Retinal pigment epithelial cell (primary cell): Measurements from ENCODE around the gene CPEB3.
"Not testable (repeated sequence)": the region's sequence is repeated elsewhere in the genome, so short reads cannot be mapped to it uniquely, and the experiment has no call there.

Experiments used
- DNase-seq: peaks from one replicate; pipeline ENCODE4 v3.0.0-alpha.2; 2010; ENCODE audit warnings: low read depth
- H3K4me3 ChIP-seq: 2 replicates; pipeline ENCODE4 v1.5.1; 2011; ENCODE audit warnings: mild to moderate bottlenecking, low read length, control low read depth, moderate library complexity
- CTCF ChIP-seq: conservative IDR thresholded peaks from 2 replicates; pipeline ENCODE4 v1.5.1; 2011; ENCODE audit warnings: low read depth, low read length, control low read depth, inconsistent platforms

CPEB3 gene

GRCh38 chr10:92290837-92291615, at the start of gene CPEB3, which contains the start of gene MARCHF5:
CPEB3 (minus strand) TSS chr10:92291078; CDS start chr10:92240350, 50,728 bp downstream.
MARCHF5 (plus strand) TSS chr10:92291167; CDS start chr10:92291495, 328 bp downstream.
- H3K4me3 ChIP-seq, result peak within 1 kb of the TSS; percentile 95
- DNase-seq, result peak; percentile 81
- TF ChIP-seq CTCF, result peak; percentile 62

- not testable (repeated sequence) for DNase-seq, H3K4me3 ChIP-seq
Measured at GRCh38 chr10:92329927-92330326, 39.0 kb upstream of the CPEB3 start.

- TF ChIP-seq CTCF, result no peak
- no peak overlapping the region for H3K4me3 ChIP-seq
- no peak for DNase-seq
Measured at GRCh38 chr10:92328993-92329392, 38.1 kb upstream of the CPEB3 start.

GRCh38 chr10:92327445-92328433, 36.9 kb upstream of the CPEB3 start:
- H3K4me3 ChIP-seq, result no peak overlapping the region
- DNase-seq, result no peak
- no peak for TF ChIP-seq CTCF

GRCh38 chr10:92323079-92323478, 32.2 kb upstream of the CPEB3 start:
- DNase-seq, result no peak
- no peak for TF ChIP-seq CTCF
- H3K4me3 ChIP-seq, result no peak overlapping the region

- TF ChIP-seq CTCF, result no peak
- H3K4me3 ChIP-seq, result no peak overlapping the region
- no peak for DNase-seq
Measured at GRCh38 chr10:92316610-92317009, 25.7 kb upstream of the CPEB3 start.

- H3K4me3 ChIP-seq, result no peak overlapping the region
- no peak for DNase-seq
- TF ChIP-seq CTCF, result no peak
Measured at GRCh38 chr10:92313750-92314149, 22.9 kb upstream of the CPEB3 start.
